ENCODE results near the gene PEBP1. TPM values are rescaled to one million over a fixed set of nuclear protein-coding genes. Genes with fewer than 3 reads are reported as not detected.

PEBP1 gene
- polyA plus RNA-seq, 3 donors: 23.0 to 57.9 (median 47.6) TPM

DNA sequence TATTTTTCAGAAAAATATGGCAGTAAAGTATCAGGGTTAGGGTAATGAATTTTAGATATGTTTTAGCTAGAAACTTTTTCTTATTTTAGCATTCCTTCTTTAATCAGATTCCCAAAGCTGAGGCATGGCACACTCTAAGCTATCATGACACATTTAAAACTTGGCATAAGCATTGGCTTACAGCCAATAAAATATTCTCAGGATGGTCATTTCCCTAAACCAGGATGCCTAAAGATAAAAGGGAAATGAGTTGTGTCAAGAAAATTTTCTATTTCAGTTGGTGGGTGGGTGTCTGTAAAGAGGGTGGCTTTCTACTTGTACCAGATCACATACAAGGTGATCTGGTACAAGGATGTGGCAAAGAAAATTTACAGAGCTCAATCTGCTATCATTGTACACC lies 47.8 kb downstream of the PEBP1 start:
- Mint-ChIP-seq H3K36me3 (peaks cover 37 to 55% of the 10 kb centered on the region in 2 donors), H3K4me1 (peaks cover 14% of the 10 kb centered on the region), H3K4me3 (no peak overlapping the region), H3K27ac (peak overlapping the region in 1 of 7 donors; percentile 6), H3K9me3 (no peaks in the 10 kb centered on the region), H3K27me3 (ENCODE audit: low read depth in 3 of 3) (no peaks in the 10 kb centered on the region)
- H3K36me3 ChIP-seq (replicated peaks in 1 of 2; ENCODE audit: control insufficient read depth in 1 of 2, insufficient read depth in 2 of 2, low read length in 2 of 2): peaks cover 43 to 77% of the 10 kb centered on the region in 2 donors
- peaks cover 0 to 7% of the 10 kb centered on the region in 2 donors for H3K4me1 ChIP-seq (ENCODE audit: control insufficient read depth in 1 of 2, insufficient read depth in 2 of 2, low read length in 2 of 2)
- H3K9ac ChIP-seq (ENCODE audit: insufficient read depth, low read length, poor library complexity, severe bottlenecking): no peak overlapping the region
- TF ChIP-seq, protein P1, sequence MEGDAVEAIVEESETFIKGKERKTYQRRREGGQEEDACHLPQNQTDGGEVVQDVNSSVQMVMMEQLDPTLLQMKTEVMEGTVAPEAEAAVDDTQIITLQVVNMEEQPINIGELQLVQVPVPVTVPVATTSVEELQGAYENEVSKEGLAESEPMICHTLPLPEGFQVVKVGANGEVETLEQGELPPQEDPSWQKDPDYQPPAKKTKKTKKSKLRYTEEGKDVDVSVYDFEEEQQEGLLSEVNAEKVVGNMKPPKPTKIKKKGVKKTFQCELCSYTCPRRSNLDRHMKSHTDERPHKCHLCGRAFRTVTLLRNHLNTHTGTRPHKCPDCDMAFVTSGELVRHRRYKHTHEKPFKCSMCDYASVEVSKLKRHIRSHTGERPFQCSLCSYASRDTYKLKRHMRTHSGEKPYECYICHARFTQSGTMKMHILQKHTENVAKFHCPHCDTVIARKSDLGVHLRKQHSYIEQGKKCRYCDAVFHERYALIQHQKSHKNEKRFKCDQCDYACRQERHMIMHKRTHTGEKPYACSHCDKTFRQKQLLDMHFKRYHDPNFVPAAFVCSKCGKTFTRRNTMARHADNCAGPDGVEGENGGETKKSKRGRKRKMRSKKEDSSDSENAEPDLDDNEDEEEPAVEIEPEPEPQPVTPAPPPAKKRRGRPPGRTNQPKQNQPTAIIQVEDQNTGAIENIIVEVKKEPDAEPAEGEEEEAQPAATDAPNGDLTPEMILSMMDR (IDR thresholded peaks at IDR 0.05): no peak
- H3K9me3 ChIP-seq (replicated peaks in 1 of 2; ENCODE audit: control insufficient read depth in 1 of 2, insufficient read depth in 1 of 2, low read length in 2 of 2): no peaks in the 10 kb centered on the region
- H3K27me3 ChIP-seq (ENCODE audit: control insufficient read depth in 2 of 2, insufficient read depth in 2 of 2, low read length in 2 of 2): no peaks in the 10 kb centered on the region
- peaks cover 10% of the 10 kb centered on the region for H3K79me2 ChIP-seq (ENCODE audit: insufficient read depth, low read length)
- DNase-seq: no peak
- no peak overlapping the region for H3K4me3 ChIP-seq (replicated peaks in 1 of 3; ENCODE audit: low read depth in 2 of 3, low read length in 3 of 3)
- no peak overlapping the region for H3K27ac ChIP-seq (ENCODE audit: low read depth in 1 of 2, low read length in 2 of 2)
- peaks cover 60% of the 10 kb centered on the region for H4K20me1 ChIP-seq (ENCODE audit: insufficient read depth, low read length)
- no peak overlapping the region for H2AFZ ChIP-seq (ENCODE audit: insufficient read depth, low read depth, low read length, poor library complexity, severe bottlenecking)
- H3K4me2 ChIP-seq (replicated peaks; ENCODE audit: extremely low read depth, low read length, poor library complexity, severe bottlenecking): no peak overlapping the region
- intact Hi-C loops (cut with micrococcal nuclease): loop anchor here in 1 of 2 donors (10.0 kb wide), 1 partner anchor 191 kb away; the partner anchor contains the start of genes SUDS3 and TAOK3

DNA sequence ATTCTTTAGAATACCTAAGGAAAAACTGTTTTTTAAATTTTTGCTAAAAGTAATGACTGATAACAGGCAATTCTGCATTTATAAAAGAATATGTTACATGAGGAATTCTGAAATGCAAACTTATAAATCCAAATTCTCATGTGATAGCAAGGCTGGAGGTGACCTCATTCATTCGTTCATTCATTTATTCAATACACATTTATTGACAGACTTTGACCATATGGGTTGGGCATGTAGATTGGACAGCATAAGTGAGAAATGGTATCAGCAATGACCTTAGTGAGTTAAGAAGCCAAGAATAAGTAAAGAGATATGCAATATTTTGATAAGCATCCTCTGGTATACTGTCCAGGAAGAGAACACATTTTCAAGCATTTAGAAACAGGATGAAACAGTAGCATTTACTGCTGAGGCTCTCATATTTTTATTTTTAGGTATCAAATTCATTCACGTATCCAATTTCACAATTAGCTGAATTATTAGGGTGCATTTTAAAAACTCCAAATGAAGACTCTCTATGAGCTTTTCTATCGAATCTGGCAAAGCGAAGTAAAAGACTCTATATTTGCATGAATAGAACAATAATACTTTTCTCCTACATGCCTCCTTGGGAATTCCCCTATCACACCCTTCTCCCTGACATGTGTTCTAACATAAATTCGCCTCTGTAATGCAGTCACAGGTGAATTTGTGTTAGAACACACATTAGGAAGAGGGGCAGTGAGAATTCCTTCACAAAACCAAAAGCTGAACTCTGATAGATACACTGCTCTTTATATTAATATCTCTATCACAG lies 49.9 kb downstream of the PEBP1 start:
- TF ChIP-seq, protein P1 (IDR thresholded peaks at IDR 0.05): no peak
- Histone ChIP-seq H3K9me3 (replicated peaks in 1 of 2; ENCODE audit: control insufficient read depth in 1 of 2, insufficient read depth in 1 of 2, low read length in 2 of 2) (no peaks in the 10 kb centered on the region), H3K79me2 (ENCODE audit: insufficient read depth, low read length) (peaks cover 10% of the 10 kb centered on the region), H3K27me3 (ENCODE audit: control insufficient read depth in 2 of 2, insufficient read depth in 2 of 2, low read length in 2 of 2) (no peaks in the 10 kb centered on the region), H4K20me1 (ENCODE audit: insufficient read depth, low read length) (peaks cover 71% of the 10 kb centered on the region), H3K4me2 (replicated peaks; ENCODE audit: extremely low read depth, low read length, poor library complexity, severe bottlenecking) (no peak overlapping the region), H2AFZ (ENCODE audit: insufficient read depth, low read depth, low read length, poor library complexity, severe bottlenecking) (no peak overlapping the region), H3K4me3 (replicated peaks in 1 of 3; ENCODE audit: low read depth in 2 of 3, low read length in 3 of 3) (no peak overlapping the region), H3K4me1 (ENCODE audit: control insufficient read depth in 1 of 2, insufficient read depth in 2 of 2, low read length in 2 of 2) (peaks cover 0 to 7% of the 10 kb centered on the region in 2 donors), H3K9ac (ENCODE audit: insufficient read depth, low read length, poor library complexity, severe bottlenecking) (no peak overlapping the region), H3K27ac (ENCODE audit: low read depth in 1 of 2, low read length in 2 of 2) (no peak overlapping the region), H3K36me3 (replicated peaks in 1 of 2; ENCODE audit: control insufficient read depth in 1 of 2, insufficient read depth in 2 of 2, low read length in 2 of 2) (peaks cover 40 to 81% of the 10 kb centered on the region in 2 donors)
- no peaks in the 10 kb centered on the region for H3K9me3 Mint-ChIP-seq
- DNase-seq: no peak
- no peaks in the 10 kb centered on the region for H3K27me3 Mint-ChIP-seq (ENCODE audit: low read depth in 3 of 3)
- WGBS (ENCODE audit: insufficient coverage): no CpG with 5 or more reads among the region's 5 CpGs
- peaks cover 40 to 52% of the 10 kb centered on the region in 2 donors for H3K36me3 Mint-ChIP-seq
- no peak overlapping the region for H3K4me3 Mint-ChIP-seq
- intact Hi-C loops (cut with micrococcal nuclease): loop anchor here in 1 of 2 donors (10.0 kb wide), 1 partner anchor 189 kb away; the partner anchor contains the start of genes SUDS3 and TAOK3
- H3K27ac Mint-ChIP-seq: peak overlapping the region in 1 of 7 donors; percentile 57
- H3K4me1 Mint-ChIP-seq: peaks cover 14% of the 10 kb centered on the region
